HepG2 (cell line): ENCODE results near the gene SUMO4. TPM values are rescaled to one million over a fixed set of nuclear protein-coding genes. Genes with fewer than 3 reads are reported as not detected.

Experiments
- ATAC-seq: fragments of 200-7000 bp; cut with Tn5 transposase; 3 replicates; pipeline ENCODE4 v1.9.1; 2020; ENCODE audit warnings: mild to moderate bottlenecking, moderate library complexity
- BruUV-seq: library from RNA; stranded (reverse); fragments of 400-500 nt; replicated peaks from 2 replicates; lab custom pipeline; 2021; lab: Mats Ljungman, UMichigan
- CTCF ChIA-PET: fragments of 300-600 bp; formaldehyde crosslinking; extraction: SDS; loops from one replicate; lab custom pipeline; 2021; ENCODE audit warnings: low total read pairs, inconsistent platforms, low intra/inter-chr PET ratio; lab: Yijun Ruan, JAX
- POLR2A ChIA-PET: fragments of 350-600 bp; sonication (Branson Sonifier 250); formaldehyde crosslinking; loops from one replicate; lab custom pipeline; 2020; ENCODE audit warnings: antibody characterized with exemption, inconsistent platforms; lab: Yijun Ruan, JAX
- DNase-seq: peaks from one replicate; pipeline ENCODE4 v3.0.0-alpha.2; 2015; ENCODE audit warnings: low spot score
- FAIRE-seq: peaks from 3 replicates; lab custom pipeline; 2011; peaks lifted over from hg19 to GRCh38; lab: Jason Lieb, UNC
- H2AFZ ChIP-seq: one replicate; pipeline ENCODE4 v1.6.1; 2011; ENCODE audit warnings: low read length, inconsistent platforms
- H3K27ac ChIP-seq: fragments of 300-600 bp; 3 replicates; pipeline ENCODE4 v1.8.0; 2011; ENCODE audit warnings: mixed run types, mild to moderate bottlenecking, mixed read lengths, low read length, inconsistent platforms; ENCODE audit not compliant: insufficient read depth; ENCODE audit errors: extremely low read length
- H3K27me3 ChIP-seq, 2 experiments: fragments of 200-600 bp in 1 of 2; 2 replicates in 1 of 2; 3 replicates in 1 of 2; pipeline versions ENCODE4 v1.6.0 to v1.8.0; 2011; ENCODE audit warnings: low read length in 2 of 2, mild to moderate bottlenecking in 2 of 2, moderate library complexity in 2 of 2, inconsistent platforms in 1 of 2; ENCODE audit not compliant: insufficient read depth in 2 of 2, control insufficient read depth in 1 of 2
- H3K36me3 ChIP-seq, 2 experiments: fragments of 200-600 bp in 1 of 2; replicated peaks in 1 of 2; 2 replicates in 1 of 2; 3 replicates in 1 of 2; pipeline versions ENCODE4 v1.5.1 to v1.8.0; 2011; ENCODE audit warnings: low read length in 2 of 2, inconsistent platforms in 1 of 2; ENCODE audit not compliant: insufficient read depth in 2 of 2, control insufficient read depth in 1 of 2
- H3K4me1 ChIP-seq: 2 replicates; pipeline ENCODE4 v1.5.1; 2012; ENCODE audit warnings: low read length, inconsistent platforms; ENCODE audit not compliant: insufficient read depth
- H3K4me2 ChIP-seq: 2 replicates; pipeline ENCODE4 v1.6.0; 2011; ENCODE audit warnings: low read depth, low read length, inconsistent platforms
- H3K4me3 ChIP-seq, 3 experiments: fragments of 200-600 bp in 1 of 3; sonication (generic), shearing (Covaris generic) in 1 of 3; replicated peaks in 1 of 3; 2 replicates each; pipeline ENCODE4 v1.5.1; 2011 to 2016; ENCODE audit warnings: low read length in 3 of 3, inconsistent platforms in 2 of 3, low read depth in 2 of 3, mild to moderate bottlenecking in 2 of 3, control low read depth in 1 of 3, mixed read lengths in 1 of 3; ENCODE audit not compliant: insufficient read depth in 1 of 3
- H3K79me2 ChIP-seq: one replicate; pipeline ENCODE4 v1.6.1; 2011; ENCODE audit warnings: low read length, inconsistent platforms; ENCODE audit not compliant: insufficient read depth
- H3K9ac ChIP-seq: 2 replicates; pipeline ENCODE4 v1.6.0; 2011; ENCODE audit warnings: mild to moderate bottlenecking, low read depth, low read length, inconsistent platforms; ENCODE audit not compliant: insufficient read depth
- H3K9me3 ChIP-seq: 2 replicates; pipeline ENCODE4 v1.5.1; 2012; ENCODE audit warnings: mild to moderate bottlenecking, low read length
- H4K20me1 ChIP-seq: 2 replicates; pipeline ENCODE4 v1.6.0; 2011; ENCODE audit warnings: inconsistent platforms, mild to moderate bottlenecking, low read length, moderate library complexity; ENCODE audit not compliant: insufficient read depth
- HMG20B ChIP-seq: conservative IDR thresholded peaks from 2 replicates; pipeline ENCODE4 v1.6.1; 2016; ENCODE audit warnings: missing genetic modification reagents, missing compliant biosample characterization
- KAT7 ChIP-seq: IDR thresholded peaks from 2 replicates; pipeline ENCODE4 v1.6.1; 2018; ENCODE audit warnings: borderline replicate concordance, missing compliant biosample characterization
- KLF9 ChIP-seq: IDR thresholded peaks from 2 replicates; pipeline ENCODE4 v1.6.1; 2016; ENCODE audit warnings: low read depth
- MTA3 ChIP-seq: sonication (generic); formaldehyde crosslinking; IDR thresholded peaks from 2 replicates; pipeline ENCODE4 v1.4.0; 2020; ENCODE audit warnings: missing genetic modification reagents
- TBP ChIP-seq: sonication (generic); formaldehyde crosslinking; IDR thresholded peaks from 2 replicates; pipeline ENCODE4 v1.5.0; 2020; ENCODE audit warnings: missing genetic modification reagents
- TCF7 ChIP-seq: sonication (generic); IDR thresholded peaks from 2 replicates; pipeline ENCODE4 v1.6.1; 2016; ENCODE audit warnings: antibody characterized with exemption, low read depth
- ZFYVE20 ChIP-seq: sonication (generic); formaldehyde crosslinking; IDR thresholded peaks from 2 replicates; pipeline ENCODE4 v1.8.0; 2023; ENCODE audit warnings: low read depth, mild to moderate bottlenecking, moderate library complexity, missing genetic modification reagents, borderline replicate concordance
- ZNF121 ChIP-seq: sonication (generic); formaldehyde crosslinking; IDR thresholded peaks from 2 replicates; pipeline ENCODE4 v1.5.0; 2020; ENCODE audit warnings: mild to moderate bottlenecking, missing genetic modification reagents
- ZNF510 ChIP-seq: sonication (generic); formaldehyde crosslinking; IDR thresholded peaks from 2 replicates; pipeline ENCODE4 v1.4.0; 2020; ENCODE audit warnings: low read depth, mild to moderate bottlenecking, missing genetic modification reagents
- WGBS: methylation state at CpG from one replicate; pipeline ENCODE4 v1.1.6; 2017; ENCODE audit warnings: low lambda C conversion rate; 5-methylcytosine and 5-hydroxymethylcytosine counted together
- in situ Hi-C: cut with HindIII; loops from 2 replicates; pipeline ENCODE4 v1.10.0; 2017; ENCODE audit warnings: low pct_unique_long_range_greater_than_20kb; ENCODE audit not compliant: extremely low pct_ligation_motif_present
- intact Hi-C: fragments of 100-400 bp; cut with micrococcal nuclease; formaldehyde crosslinking; loops from one replicate; pipeline ENCODE4 v1.10.0; 2022; ENCODE audit not compliant: unreplicated experiment
- polyA plus RNA-seq, 8 experiments: library from polyadenylated mRNA; depleted of rRNA in 3 of 8; stranded (reverse) in 7 of 8; unstranded in 1 of 8; fragments of >200 nt; fragmentation: Illumina TruSeq in 4 of 8; extraction: Trizol in 4 of 8; gene quantifications; 2 replicates each; pipeline versions ENCODE4 v1.2.1 to v1.2.3, GENCODE V29; 2011 to 2016; ENCODE audit warnings: low read depth in 4 of 8, missing spikeins in 1 of 8, mixed read lengths in 1 of 8; ENCODE audit not compliant: insufficient read depth in 1 of 8
- total RNA-seq, 5 experiments: library from RNA; depleted of rRNA; stranded (reverse); fragments of >200 nt; fragmentation: Illumina TruSeq; extraction: Trizol; gene quantifications; 2 replicates each; pipeline ENCODE4 v1.2.3, GENCODE V29; 2016; ENCODE audit warnings: low read depth in 1 of 5
- TF ChIP-seq, protein P1 (sequence below): sonication (generic); formaldehyde crosslinking; IDR thresholded peaks from 2 replicates; pipeline ENCODE4 v1.4.0; 2020; ENCODE audit warnings: mild to moderate bottlenecking, missing genetic modification reagents
- TF ChIP-seq, protein P2 (sequence below): sonication (generic); formaldehyde crosslinking; IDR thresholded peaks from 2 replicates; pipeline ENCODE4 v1.5.0; 2020; ENCODE audit warnings: missing genetic modification reagents
- TF ChIP-seq, protein P3 (sequence below): IDR thresholded peaks from 2 replicates; pipeline ENCODE4 v1.6.1; 2018; ENCODE audit warnings: missing genetic modification reagents
- TF ChIP-seq, protein P4 (sequence below): sonication (generic); formaldehyde crosslinking; IDR thresholded peaks from 2 replicates; pipeline ENCODE4 v1.4.0; 2020; ENCODE audit warnings: missing genetic modification reagents

Gene SUMO4
- total and polyA plus RNA-seq, 2 of the 13 experiments (the other 11 are each of a cell fraction or from before 2014, with no cell fraction given), result 0.22 to 1.2 TPM

DNA sequence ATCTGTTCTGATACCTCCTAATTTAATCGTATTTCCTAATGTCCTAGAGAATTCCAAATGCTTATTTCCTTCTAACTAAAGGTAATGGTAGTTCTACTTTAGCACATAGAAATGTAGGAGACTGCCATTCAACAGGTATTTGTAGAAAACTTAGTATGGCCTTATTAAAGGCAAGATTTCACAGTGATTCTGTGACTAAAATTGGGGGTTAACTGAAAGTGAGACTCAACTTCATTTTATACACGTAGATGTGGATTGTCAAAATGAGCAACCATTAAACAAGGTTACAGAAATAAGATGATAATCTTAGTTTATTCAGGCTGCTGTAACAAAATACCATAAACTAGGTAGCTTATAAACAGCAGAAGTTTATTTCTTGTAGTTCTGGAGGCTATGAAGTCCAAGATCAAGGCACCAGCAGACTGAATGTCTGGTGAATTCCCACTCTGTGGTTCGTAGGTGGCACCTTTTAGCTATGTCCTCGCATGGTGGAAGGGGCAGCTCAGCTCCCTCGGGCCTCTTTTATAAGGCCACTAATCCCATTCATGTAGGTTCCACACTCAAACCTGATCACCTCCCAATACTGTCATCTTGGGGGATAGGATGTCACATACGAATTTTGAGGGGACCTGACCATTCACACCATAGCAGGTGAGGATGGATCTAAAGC lies 43.8 kb upstream of the SUMO4 start:
- DNase-seq (no peak), FAIRE-seq (no peak), ATAC-seq (no peak)
- CTCF ChIA-PET, result no interaction called here
- WGBS, result 95% methylated on average over 6 of the region's 6 CpGs
- Histone ChIP-seq H3K36me3 (no peaks in the 10 kb centered on the region; a peak in 1 of 5 replicates), H3K9ac (no peak overlapping the region), H2AFZ (no peak overlapping the region), H4K20me1 (peaks cover 23% of the 10 kb centered on the region), H3K4me2 (no peak overlapping the region), H3K27ac (no peak overlapping the region), H3K9me3 (no peaks in the 10 kb centered on the region), H3K4me3 (no peak overlapping the region), H3K27me3 (no peaks in the 10 kb centered on the region), H3K4me1 (peaks cover 18% of the 10 kb centered on the region), H3K79me2 (peaks cover 67% of the 10 kb centered on the region)
- POLR2A ChIA-PET, result no interaction called here
- intact Hi-C loops (no loop called here), in situ Hi-C loops (no loop called here)
- BruUV-seq, result no TSS peak
- TF ChIP-seq, protein P1, sequence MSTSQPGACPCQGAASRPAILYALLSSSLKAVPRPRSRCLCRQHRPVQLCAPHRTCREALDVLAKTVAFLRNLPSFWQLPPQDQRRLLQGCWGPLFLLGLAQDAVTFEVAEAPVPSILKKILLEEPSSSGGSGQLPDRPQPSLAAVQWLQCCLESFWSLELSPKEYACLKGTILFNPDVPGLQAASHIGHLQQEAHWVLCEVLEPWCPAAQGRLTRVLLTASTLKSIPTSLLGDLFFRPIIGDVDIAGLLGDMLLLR, result no peak
- TF ChIP-seq ZNF510 (no peak), KAT7 (no peak), MTA3 (CRISPR knock-in tag) (no peak), HMG20B (CRISPR knock-in tag) (no peak), ZNF121 (CRISPR knock-in tag) (no peak), ZFYVE20 (CRISPR knock-in tag) (no peak), TCF7 (no peak), TBP (no peak), KLF9 (CRISPR knock-in tag) (no peak)
- TF ChIP-seq, protein P2, sequence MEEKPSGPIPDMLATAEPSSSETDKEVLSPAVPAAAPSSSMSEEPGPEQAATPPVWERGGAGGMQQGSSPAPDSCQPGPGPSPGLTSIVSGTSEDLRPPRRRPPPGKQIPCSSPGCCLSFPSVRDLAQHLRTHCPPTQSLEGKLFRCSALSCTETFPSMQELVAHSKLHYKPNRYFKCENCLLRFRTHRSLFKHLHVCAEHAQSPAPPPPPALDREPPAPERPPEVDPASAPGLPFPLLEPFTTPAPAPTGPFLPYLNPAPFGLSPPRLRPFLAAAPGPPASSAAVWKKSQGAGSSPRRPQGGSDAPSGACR (CRISPR knock-in tag), result no peak
- TF ChIP-seq, protein P3, sequence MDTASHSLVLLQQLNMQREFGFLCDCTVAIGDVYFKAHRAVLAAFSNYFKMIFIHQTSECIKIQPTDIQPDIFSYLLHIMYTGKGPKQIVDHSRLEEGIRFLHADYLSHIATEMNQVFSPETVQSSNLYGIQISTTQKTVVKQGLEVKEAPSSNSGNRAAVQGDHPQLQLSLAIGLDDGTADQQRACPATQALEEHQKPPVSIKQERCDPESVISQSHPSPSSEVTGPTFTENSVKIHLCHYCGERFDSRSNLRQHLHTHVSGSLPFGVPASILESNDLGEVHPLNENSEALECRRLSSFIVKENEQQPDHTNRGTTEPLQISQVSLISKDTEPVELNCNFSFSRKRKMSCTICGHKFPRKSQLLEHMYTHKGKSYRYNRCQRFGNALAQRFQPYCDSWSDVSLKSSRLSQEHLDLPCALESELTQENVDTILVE, result no peak
- TF ChIP-seq, protein P4, sequence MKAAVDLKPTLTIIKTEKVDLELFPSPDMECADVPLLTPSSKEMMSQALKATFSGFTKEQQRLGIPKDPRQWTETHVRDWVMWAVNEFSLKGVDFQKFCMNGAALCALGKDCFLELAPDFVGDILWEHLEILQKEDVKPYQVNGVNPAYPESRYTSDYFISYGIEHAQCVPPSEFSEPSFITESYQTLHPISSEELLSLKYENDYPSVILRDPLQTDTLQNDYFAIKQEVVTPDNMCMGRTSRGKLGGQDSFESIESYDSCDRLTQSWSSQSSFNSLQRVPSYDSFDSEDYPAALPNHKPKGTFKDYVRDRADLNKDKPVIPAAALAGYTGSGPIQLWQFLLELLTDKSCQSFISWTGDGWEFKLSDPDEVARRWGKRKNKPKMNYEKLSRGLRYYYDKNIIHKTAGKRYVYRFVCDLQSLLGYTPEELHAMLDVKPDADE (CRISPR knock-in tag), result no peak
